Fibroblast of lung (primary cell): ENCODE data around the gene EVI2B. TPM values are rescaled to one million over a fixed set of nuclear protein-coding genes. Genes with fewer than 3 reads are reported as not detected.

Experiments
- DNase-seq, 2 donors: peaks; one replicate each; pipeline versions ENCODE4 v3.0.0 to v3.0.0-alpha.2; 2010; ENCODE audit warnings: low read depth in 2 of 2
- H2AFZ ChIP-seq: 2 replicates; pipeline ENCODE4 v1.5.1; 2012; ENCODE audit warnings: low read length, control low read depth, inconsistent platforms
- H3K27ac ChIP-seq: 2 replicates; pipeline ENCODE4 v1.5.1; 2011; ENCODE audit warnings: low read length, control low read depth; ENCODE audit not compliant: insufficient read depth
- H3K27me3 ChIP-seq: 2 replicates; pipeline ENCODE4 v1.5.1; 2011; ENCODE audit warnings: mild to moderate bottlenecking, low read length; ENCODE audit not compliant: control insufficient read depth, insufficient read depth
- H3K36me3 ChIP-seq: 2 replicates; pipeline ENCODE4 v1.5.1; 2011; ENCODE audit warnings: low read length; ENCODE audit not compliant: control insufficient read depth, insufficient read depth
- H3K4me1 ChIP-seq: 2 replicates; pipeline ENCODE4 v1.5.1; 2011; ENCODE audit warnings: low read length; ENCODE audit not compliant: control insufficient read depth, insufficient read depth; ENCODE audit errors: extremely low read depth
- H3K4me2 ChIP-seq: 2 replicates; pipeline ENCODE4 v1.5.1; 2011; ENCODE audit warnings: low read length, control low read depth; ENCODE audit not compliant: insufficient read depth; ENCODE audit errors: extremely low read depth
- H3K4me3 ChIP-seq, 4 experiments: fragments of 200-600 bp in 1 of 4; sonication (generic) in 1 of 4; replicated peaks in 1 of 4; 2 replicates each; pipeline ENCODE4 v1.5.1; 2011 to 2016; ENCODE audit warnings: low read length in 4 of 4, low read depth in 3 of 4, mild to moderate bottlenecking in 3 of 4, control low read depth in 2 of 4, inconsistent platforms in 1 of 4, mixed read lengths in 1 of 4; ENCODE audit not compliant: insufficient read depth in 1 of 4; ENCODE audit errors: control extremely low read depth in 1 of 4
- H3K79me2 ChIP-seq: 2 replicates; pipeline ENCODE4 v1.5.1; 2012; ENCODE audit warnings: mild to moderate bottlenecking, low read length, inconsistent platforms; ENCODE audit not compliant: control insufficient read depth, insufficient read depth
- H3K9ac ChIP-seq: 2 replicates; pipeline ENCODE4 v1.5.1; 2011; ENCODE audit warnings: mild to moderate bottlenecking, low read length, control low read depth; ENCODE audit not compliant: insufficient read depth
- H3K9me3 ChIP-seq: 2 replicates; pipeline ENCODE4 v1.5.1; 2012; ENCODE audit warnings: low read depth, low read length; ENCODE audit not compliant: control insufficient read depth, insufficient read depth
- H4K20me1 ChIP-seq: 2 replicates; pipeline ENCODE4 v1.5.1; 2011; ENCODE audit warnings: low read length; ENCODE audit not compliant: control insufficient read depth, insufficient read depth; ENCODE audit errors: extremely low read depth
- CTCF ChIP-seq, 2 donors: IDR thresholded peaks in 1 of 2; conservative IDR thresholded peaks in 1 of 2; 1 replicate in 1 of 2; 2 replicates in 1 of 2; pipeline ENCODE4 v1.5.1; 2011 to 2012; ENCODE audit warnings: low read length in 2 of 2, control low read depth in 1 of 2, inconsistent platforms in 1 of 2, low read depth in 1 of 2, mild to moderate bottlenecking in 1 of 2
- EZH2 ChIP-seq: IDR thresholded peaks from 2 replicates; pipeline ENCODE4 v1.5.1; 2012; ENCODE audit warnings: low read length, control low read depth, mild to moderate bottlenecking; ENCODE audit errors: missing control alignments
- polyA plus RNA-seq, 2 donors: library from polyadenylated mRNA; depleted of rRNA in 1 of 2; stranded (reverse) in 1 of 2; unstranded in 1 of 2; fragments of >200 nt; gene quantifications; 2 replicates each; pipeline ENCODE4 v1.2.1, GENCODE V29; 2011 to 2012; ENCODE audit warnings: missing spikeins in 1 of 2
- total RNA-seq: library from RNA; depleted of rRNA; stranded (reverse); fragments of >200 nt; gene quantifications from 2 replicates; pipeline ENCODE4 v1.2.1, GENCODE V29; 2014

EVI2B gene
- total and polyA plus RNA-seq, 2 donors (not counting 1 experiment from before 2014, with no cell fraction given): 0.33 to 0.68 TPM

- H3K4me1 ChIP-seq: peaks cover 2% of the 10 kb centered on the region
- TF ChIP-seq EZH2 (no peak), CTCF (conservative IDR thresholded peaks at IDR 0.05 in 1 of 2, IDR thresholded peaks at IDR 0.05 in 1 of 2; ENCODE audit: low read depth in 1 of 2, low read length in 2 of 2) (no peak)
- no peak overlapping the region for H3K27ac ChIP-seq
- no peak overlapping the region for H3K4me2 ChIP-seq
- H4K20me1 ChIP-seq: no peaks in the 10 kb centered on the region
- no peaks in the 10 kb centered on the region for H3K36me3 ChIP-seq
- no peaks in the 10 kb centered on the region for H3K9me3 ChIP-seq
- no peak overlapping the region for H2AFZ ChIP-seq
- no peak for DNase-seq
- no peak overlapping the region for H3K4me3 ChIP-seq
- H3K9ac ChIP-seq: no peak overlapping the region
- no peaks in the 10 kb centered on the region for H3K79me2 ChIP-seq
- no peaks in the 10 kb centered on the region for H3K27me3 ChIP-seq
Measured at GRCh38 chr17:31286587-31286986, 27.3 kb downstream of the EVI2B start.

GRCh38 chr17:31283841-31284240 lies 30.0 kb downstream of the EVI2B start:
- H3K4me1 ChIP-seq: no peaks in the 10 kb centered on the region
- H3K79me2 ChIP-seq: no peaks in the 10 kb centered on the region
- H3K27me3 ChIP-seq: no peaks in the 10 kb centered on the region
- DNase-seq: peak in 1 of 2 donors; percentile 26
- H4K20me1 ChIP-seq: no peaks in the 10 kb centered on the region
- no peak overlapping the region for H2AFZ ChIP-seq
- no peaks in the 10 kb centered on the region for H3K9me3 ChIP-seq
- no peak overlapping the region for H3K4me3 ChIP-seq
- TF ChIP-seq EZH2 (no peak), CTCF (conservative IDR thresholded peaks at IDR 0.05 in 1 of 2, IDR thresholded peaks at IDR 0.05 in 1 of 2; ENCODE audit: low read depth in 1 of 2, low read length in 2 of 2) (no peak)
- H3K9ac ChIP-seq: no peak overlapping the region
- no peaks in the 10 kb centered on the region for H3K36me3 ChIP-seq
- no peak overlapping the region for H3K4me2 ChIP-seq
- no peak overlapping the region for H3K27ac ChIP-seq

GRCh38 chr17:31281061-31281460 lies 32.8 kb downstream of the EVI2B start:
- DNase-seq: no peak
- H3K9ac ChIP-seq: no peak overlapping the region
- no peak overlapping the region for H3K4me3 ChIP-seq
- H3K27me3 ChIP-seq: no peaks in the 10 kb centered on the region
- H2AFZ ChIP-seq: no peak overlapping the region
- no peaks in the 10 kb centered on the region for H3K9me3 ChIP-seq
- no peak overlapping the region for H3K27ac ChIP-seq
- H3K4me1 ChIP-seq: no peaks in the 10 kb centered on the region
- no peaks in the 10 kb centered on the region for H3K79me2 ChIP-seq
- no peak for TF ChIP-seq EZH2
- no peak for TF ChIP-seq CTCF (conservative IDR thresholded peaks at IDR 0.05 in 1 of 2, IDR thresholded peaks at IDR 0.05 in 1 of 2; ENCODE audit: low read depth in 1 of 2, low read length in 2 of 2)
- no peaks in the 10 kb centered on the region for H4K20me1 ChIP-seq
- H3K4me2 ChIP-seq: no peak overlapping the region
- no peaks in the 10 kb centered on the region for H3K36me3 ChIP-seq
